Adrenal gland (tissue), 5 donors: ENCODE data around the gene CEP72.

Experiments
- POLR2A ChIP-seq, 2 donors: fragments of 450-650 bp; IDR thresholded peaks; one replicate each; pipeline ENCODE4 v1.6.1; 2017; ENCODE audit warnings: antibody characterized with exemption in 2 of 2, mild to moderate bottlenecking in 2 of 2, moderate library complexity in 1 of 2
- TF ChIP-seq, protein P1 (sequence below), 6 experiments: fragments of 450-650 bp in 4 of 6; fragments of 200-600 bp in 2 of 6; sonication (generic) in 1 of 6; IDR thresholded peaks; 1 replicate in 5 of 6; 2 replicates in 1 of 6; pipeline versions ENCODE4 v1.5.1 to v1.8.0; 2016 to 2021; ENCODE audit warnings: antibody characterized with exemption in 6 of 6, mild to moderate bottlenecking in 2 of 6, moderate library complexity in 1 of 6
- donor health status: DM: no; HTN: no; CAD: no.

DNA sequence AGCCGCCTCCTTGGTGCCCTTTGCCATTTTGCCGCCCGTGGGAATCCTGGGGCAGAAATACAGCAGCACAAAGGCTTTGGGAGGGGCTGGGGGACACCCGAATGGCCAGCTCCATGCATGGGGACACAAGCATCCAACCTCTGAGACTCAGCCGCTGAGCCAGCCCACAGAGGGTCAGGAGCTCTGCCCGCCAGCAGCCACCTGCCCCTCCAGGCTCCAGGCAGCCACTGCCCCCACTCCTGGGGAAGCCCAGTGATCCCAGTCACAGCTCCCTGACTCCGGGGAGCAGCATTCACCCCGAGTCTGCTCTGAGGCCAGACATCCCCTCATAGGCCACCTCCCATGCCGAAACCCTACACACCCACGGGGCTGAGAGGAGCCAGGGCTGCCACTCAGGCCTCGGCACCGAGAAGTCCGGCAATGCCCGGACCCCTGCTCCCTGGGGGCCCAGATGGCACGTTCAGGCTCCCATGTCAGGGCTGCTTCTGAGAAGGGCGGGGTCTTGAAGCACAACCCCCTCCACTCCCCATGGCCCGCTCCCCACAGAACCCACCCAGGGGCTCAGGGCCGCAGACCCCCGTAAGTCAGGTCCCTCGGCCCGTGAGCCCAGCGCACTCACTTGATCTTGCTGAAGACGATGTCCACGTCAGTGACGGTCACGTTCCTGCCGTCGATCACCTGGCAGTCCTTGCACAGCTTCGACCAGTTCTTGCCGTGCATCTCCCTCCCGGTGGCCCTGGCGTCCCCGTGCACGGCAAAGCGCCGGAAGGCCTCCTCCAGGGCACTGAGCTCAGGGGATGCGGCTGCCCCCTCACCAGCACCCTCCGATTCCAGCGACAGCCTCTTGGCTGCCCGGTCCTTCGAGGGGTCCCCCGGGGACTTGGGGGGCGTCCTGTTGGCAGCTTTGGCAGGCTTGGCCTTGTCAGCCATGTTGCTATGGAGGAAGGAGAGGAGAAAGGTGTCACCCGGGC is 65.3 kb downstream of the CEP72 start:
- TF ChIP-seq, protein P1, sequence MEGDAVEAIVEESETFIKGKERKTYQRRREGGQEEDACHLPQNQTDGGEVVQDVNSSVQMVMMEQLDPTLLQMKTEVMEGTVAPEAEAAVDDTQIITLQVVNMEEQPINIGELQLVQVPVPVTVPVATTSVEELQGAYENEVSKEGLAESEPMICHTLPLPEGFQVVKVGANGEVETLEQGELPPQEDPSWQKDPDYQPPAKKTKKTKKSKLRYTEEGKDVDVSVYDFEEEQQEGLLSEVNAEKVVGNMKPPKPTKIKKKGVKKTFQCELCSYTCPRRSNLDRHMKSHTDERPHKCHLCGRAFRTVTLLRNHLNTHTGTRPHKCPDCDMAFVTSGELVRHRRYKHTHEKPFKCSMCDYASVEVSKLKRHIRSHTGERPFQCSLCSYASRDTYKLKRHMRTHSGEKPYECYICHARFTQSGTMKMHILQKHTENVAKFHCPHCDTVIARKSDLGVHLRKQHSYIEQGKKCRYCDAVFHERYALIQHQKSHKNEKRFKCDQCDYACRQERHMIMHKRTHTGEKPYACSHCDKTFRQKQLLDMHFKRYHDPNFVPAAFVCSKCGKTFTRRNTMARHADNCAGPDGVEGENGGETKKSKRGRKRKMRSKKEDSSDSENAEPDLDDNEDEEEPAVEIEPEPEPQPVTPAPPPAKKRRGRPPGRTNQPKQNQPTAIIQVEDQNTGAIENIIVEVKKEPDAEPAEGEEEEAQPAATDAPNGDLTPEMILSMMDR (IDR thresholded peaks at IDR 0.05) = no peak
- no peak for TF ChIP-seq POLR2A (IDR thresholded peaks at IDR 0.05)
